Right renal cortex interstitium (tissue), 3 donors: Measurements from ENCODE around the gene ZDHHC12. TPM values are rescaled to one million over a fixed set of nuclear protein-coding genes. Genes with fewer than 3 reads are reported as not detected.
A peak's percentile ranks its signal among the peaks of the same experiment; 100 is the strongest.

Experiments used
- DNase-seq, 3 donors: peaks; one replicate each; pipeline ENCODE4 v3.0.0-alpha.2; 2013; ENCODE audit warnings: low read depth in 3 of 3, low spot score in 2 of 3
- polyA plus RNA-seq, 3 donors: library from polyadenylated mRNA; unstranded; fragments of 120-200 nt; gene quantifications; one replicate each; pipeline ENCODE4 v1.2.1, GENCODE V29; 2013; ENCODE audit not compliant: insufficient read length in 3 of 3

The ZDHHC12 gene, protein sequence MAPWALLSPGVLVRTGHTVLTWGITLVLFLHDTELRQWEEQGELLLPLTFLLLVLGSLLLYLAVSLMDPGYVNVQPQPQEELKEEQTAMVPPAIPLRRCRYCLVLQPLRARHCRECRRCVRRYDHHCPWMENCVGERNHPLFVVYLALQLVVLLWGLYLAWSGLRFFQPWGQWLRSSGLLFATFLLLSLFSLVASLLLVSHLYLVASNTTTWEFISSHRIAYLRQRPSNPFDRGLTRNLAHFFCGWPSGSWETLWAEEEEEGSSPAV
- 10 to 100 TPM; 14.4 to 19.5 (median 17.0) TPM for polyA plus RNA-seq

DNA sequence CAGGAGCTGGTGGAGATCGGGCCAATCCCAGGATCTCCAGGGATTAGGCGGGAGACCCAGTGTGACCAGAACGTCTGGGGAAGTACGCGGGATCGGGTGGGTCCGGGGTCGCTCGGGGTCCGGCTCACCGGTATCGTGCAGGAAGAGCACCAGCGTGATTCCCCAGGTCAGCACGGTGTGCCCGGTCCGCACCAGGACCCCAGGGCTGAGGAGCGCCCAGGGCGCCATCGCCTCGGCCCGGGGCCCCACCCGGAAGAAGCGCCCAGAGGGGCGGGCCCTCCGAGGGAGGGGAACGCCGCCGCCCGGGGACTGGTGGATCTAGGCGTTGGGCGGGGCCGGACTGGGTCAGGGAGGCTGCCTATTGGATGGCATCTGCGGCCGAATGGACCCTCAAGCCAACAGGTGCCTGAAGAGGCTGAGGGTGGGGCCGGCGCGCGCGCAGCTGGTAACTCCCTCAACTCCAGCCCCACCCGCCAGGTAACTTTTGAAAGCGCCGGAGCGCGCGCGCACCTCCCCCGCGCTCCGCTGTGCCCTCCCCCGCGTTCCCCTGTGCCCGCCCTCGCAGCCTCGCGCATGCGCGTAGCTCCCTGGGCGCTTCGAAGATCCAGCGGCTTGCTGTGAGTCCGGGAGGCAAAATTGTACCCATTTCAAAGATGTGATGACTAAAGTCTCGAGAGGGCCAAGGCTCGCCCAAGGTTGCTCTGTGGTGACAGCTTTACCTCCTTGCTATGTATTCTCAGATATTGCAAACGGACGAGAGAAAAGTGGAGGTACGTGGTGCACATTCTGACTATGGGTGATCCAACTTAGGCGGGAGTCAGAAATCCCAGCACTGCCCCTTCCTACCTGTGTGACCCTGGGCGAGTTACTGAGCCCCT lies at the start of gene ZDHHC12:
TSS of gene ZDHHC12 (minus strand) at position 262 of the 878 bp plus-strand sequence. CDS start at position 228, 34 bp downstream.
- peak; percentile 65 to 83 (median 74) for DNase-seq

DNA sequence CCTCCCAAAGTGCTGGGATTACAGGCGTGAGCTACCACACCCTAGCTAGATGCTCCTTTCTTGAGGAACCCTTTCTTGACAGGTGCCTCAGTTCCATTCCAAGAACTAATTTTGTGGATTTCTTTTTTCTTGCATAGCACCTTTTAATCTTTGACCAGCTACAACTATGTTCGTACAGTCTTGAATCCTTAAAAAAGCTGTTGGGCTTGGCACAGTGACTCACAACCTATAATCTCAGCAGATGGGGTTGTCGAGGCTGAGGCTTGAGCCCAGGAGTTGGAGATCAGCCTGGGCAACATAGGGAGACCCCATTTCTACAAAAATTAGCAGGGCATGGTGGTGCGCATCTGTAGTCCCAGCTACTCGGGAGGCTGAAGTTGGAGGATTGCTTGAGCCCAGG lies 49.1 kb upstream of the ZDHHC12 start:
- no peak for DNase-seq

DNA sequence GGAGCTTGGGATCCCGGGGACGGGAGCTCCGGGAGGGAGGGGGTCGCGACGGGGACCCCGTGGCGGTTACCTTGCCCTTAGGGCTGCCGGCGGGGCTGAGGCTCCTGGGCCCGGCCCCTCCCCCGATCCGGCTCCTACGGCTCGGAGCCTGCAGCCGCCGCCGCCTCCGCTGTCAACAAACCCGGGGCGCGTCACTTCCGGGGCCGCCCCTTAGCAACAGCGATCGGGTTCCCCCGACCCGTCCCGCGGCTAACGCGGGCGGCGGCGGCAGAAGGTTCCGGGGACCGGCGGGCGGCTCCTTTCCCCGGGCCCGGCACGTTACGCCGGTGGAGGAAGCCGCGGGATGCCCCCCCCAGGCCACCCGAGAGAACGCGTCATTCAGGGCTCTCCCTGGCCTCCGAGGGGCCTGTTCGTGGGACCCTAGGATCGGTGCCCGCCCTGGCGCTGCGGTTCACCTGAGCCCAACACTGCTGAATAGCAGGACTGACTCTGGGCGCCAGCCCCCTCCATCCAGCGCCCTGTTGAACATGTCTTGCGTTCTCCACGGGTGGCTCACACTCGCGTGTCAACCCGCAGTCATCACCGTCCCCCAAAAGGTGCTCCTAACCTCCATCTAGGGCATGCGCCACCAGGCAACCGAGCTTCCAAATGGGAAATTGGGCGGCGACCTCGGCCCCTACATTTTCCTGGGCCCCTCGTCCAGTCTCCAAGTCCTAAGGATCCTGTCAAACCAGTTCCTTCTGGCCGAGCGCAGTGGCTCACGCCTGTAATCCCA lies 48.0 kb upstream of the ZDHHC12 start, which contains the start of gene ZER1:
TSS of gene ZER1 (minus strand) at position 183 of the 775 bp plus-strand sequence. CDS start 16,362 bp downstream, outside the sequence.
- peak in 2 of 3 donors; percentile 77 to 78 for DNase-seq

DNA sequence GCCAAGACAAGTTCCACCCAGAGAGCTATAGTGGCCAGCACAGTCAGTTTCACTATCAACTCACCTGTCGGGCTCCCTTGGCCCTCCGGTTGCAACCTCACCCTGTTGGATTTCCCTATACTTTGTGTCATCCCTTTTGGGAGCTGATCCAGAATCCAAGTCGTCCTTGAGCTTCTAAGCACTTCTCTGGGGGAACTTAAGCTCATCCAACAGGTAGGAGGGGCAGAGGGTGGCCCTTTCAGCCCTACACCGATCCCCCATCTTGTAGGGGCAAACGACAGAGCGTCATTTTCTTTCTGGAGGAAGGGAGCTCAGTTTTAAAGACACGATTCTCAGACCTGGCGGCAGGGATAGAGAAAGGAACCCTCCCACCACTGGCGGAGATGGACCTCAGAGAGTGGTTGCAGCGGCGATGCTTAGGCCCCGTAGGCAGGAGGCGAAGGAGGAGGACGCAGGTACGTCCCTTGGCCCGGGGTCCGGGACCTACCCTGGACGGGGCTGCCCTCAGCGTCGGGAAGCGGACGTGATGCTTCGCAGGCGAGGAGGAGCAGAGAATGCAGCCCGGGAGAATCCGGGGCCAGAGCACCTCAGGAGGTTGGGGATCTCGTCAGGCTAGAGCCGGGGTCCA lies 47.3 kb upstream of the ZDHHC12 start:
- no peak for DNase-seq

DNA sequence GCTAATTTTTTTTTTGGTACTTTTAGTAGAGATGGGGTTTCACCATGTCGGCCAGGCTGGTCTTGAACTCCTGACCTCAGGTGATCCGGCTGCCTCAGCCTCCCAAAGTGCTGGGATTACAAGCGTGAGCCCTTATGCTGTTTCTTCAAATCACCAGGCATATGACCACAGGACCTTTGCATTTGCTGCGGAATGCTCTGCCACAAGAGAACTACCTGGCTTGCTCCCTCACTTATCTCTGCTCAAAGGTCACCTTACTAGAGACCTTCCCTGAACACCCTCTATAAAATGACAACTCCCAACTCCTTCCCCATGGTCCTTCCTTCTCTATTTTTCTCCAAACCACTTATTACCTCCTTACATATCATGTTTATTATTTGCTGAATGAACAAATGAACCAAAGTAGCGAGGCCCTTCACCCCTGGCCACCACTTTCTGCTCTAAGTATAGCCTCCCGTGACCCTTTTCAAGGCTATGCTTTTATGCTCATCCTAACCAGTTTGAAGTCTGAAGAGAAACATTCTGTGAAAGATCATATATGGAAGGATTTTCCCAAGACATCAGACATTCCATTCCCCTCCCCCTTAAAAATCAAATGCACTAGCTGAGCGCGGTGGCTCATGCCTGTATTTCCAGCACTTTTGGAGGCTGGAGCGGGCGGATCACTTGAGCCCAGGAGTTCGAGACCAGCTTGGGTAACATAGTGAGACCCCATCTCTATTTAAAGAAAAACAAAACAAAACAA lies 46.5 kb upstream of the ZDHHC12 start:
- no peak for DNase-seq

DNA sequence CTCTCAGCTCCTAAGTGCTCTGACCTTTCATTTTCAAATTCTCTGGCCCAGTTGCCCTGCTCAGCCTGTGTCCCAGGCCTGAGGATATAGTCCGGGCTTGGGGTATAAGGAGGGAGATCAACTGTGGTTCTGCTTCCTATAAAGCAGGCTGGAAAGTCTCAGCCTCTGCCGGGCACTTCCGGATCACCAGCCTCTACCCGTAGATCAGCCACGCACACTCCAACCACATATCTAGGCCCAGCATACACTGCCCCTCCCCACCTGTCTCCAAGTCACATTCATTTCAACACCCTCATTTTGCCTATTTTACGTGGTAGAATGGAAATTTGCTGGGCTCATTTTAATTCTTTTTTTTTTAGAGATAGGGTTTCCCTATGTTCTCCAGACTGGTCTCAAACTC lies 44.7 kb upstream of the ZDHHC12 start:
- no peak for DNase-seq

DNA sequence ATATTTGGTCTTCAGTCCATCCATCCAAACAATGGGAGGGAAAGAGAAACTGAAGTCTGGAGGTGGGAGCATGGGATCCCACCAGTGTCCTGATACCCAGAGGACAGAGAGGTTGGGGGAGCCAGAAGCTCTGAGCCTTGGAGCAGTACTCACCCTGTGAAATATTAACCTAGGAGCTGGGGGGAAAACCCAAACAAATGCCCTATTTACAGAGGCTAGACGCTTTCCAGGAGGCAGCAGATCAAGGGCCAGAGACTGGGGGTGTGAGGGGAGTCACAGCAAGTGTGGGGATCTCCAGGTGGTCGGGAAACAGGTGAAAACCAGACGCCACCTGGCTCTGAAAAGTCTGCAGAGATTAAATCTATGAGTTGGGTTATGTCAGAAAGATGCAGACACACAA lies 41.6 kb upstream of the ZDHHC12 start:
- DNase-seq, result no peak

DNA sequence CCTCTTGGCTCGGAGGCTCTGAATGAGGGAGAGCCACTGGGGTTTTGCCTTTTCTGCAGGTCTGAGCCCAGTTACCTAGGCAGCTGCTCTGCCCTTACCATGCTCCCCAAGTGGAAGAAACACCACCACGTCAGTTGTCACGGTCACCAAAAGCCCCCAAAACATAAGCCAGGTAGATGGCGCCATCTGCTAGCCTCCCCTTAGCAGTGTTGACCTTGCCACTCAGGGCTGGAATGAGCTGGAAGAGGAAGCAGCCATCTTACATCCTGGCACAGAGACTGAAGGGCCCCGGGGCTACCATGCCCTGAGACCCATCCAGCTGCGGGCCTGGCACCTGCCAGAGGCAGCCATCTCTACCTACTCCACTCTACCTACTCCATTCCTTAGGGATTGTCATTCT lies 40.4 kb upstream of the ZDHHC12 start:
- no peak for DNase-seq

DNA sequence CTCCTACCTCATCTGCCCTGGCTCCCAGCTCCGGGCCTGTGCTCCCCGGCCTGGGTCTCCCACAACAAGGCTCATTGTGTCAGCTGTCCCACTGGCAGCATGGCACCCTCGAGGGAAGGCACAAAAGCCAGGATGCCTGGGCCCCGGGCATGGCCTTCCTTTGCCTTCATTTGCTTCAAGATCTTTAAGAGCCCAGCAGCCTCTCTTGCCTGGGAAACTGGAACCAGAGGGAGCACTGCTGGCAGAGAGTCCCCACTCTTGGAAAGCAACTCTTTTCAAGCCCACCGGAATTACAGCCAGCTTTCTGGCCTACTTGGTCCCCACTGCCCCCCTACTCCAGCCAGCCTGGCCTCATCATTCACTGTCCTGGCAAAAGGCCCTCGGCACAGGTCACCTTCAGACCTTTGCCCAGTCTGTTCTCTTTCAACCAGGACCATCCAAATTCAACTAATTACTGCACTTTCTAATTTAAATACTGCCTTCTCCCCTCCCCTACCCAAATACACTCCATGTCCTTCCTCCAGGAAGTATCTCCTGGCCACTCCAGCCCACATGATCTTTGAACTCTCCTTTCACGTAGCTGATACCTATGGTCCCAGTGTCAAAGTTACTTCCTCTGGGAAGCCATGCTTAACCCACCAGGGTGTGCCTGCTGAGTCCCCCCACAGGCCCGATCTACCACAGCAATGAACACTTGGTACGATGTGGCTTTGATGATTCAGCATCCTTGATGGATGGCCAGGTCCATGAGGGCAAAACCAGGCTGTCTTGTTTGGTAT lies 38.9 kb upstream of the ZDHHC12 start:
- DNase-seq, result no peak

DNA sequence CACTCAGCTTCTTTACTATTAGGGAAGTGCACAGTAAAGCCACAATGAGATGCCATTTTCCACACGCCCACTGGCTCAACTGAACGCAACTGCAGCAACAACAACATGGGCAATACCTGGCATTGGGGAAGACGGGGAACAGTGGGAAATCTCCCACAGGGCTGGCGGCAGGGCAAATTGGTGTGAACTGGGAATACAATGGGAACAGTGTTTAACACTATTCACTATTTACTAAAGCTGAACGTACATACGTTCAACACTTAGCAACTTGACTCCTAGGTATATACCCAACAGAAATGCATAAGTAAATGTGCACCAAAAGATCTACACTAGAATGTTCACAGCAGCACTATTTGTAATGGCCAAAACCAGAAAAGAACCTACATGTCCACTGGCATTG lies 33.7 kb upstream of the ZDHHC12 start:
- DNase-seq, result no peak

DNA sequence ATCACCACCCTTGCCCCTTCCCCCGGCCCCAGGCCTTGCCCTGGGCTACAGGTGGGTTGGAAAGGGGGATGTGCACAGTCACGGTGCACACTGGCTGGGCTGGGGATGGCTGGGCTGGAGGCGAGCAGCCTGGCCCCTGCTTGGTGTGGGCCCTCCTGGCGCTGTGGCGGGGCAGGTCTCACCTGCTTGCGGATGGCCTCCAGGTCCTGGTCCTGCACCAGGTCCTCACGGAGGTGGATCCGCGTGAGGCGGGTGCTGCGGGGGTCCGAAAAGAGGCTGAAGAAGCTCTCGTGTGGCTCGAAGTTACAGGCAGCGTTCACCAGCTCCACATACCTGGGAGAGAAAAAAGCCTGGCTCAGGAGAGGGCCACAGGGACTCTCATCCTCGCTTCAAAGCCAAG lies 29.7 kb upstream of the ZDHHC12 start:
- DNase-seq, result no peak

DNA sequence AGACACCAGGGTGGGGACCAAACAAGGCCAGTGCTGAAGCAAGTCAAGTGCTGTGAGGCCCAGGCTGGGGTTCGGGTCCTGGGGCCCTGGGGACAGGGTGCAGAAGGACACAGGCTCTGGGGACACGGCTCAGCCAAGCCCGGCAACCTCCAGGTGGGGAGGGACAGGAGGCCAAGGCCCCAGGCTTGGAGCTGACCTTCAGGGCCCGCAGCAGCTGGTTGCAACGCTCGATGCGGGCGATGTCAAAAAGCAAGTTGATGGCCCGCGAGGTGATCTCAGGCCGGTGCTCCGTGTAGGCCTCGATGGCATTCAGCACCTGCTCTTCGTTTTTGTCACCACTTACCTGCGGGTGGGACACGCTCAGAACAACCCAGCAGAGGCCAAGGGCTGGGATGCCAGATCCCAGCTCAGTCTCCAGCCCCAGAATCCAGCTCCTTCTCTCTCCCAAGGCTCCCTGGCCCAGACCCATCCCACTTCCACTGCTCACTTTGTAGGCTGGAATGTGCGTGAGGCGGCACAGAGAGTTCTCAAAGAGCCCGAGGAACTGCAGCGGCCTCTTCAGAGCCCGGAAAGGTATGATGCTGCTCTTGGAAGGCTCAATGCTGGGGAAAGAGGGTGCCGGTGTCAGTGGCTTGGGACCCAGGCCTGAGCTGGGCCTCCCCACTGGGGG lies 27.1 kb upstream of the ZDHHC12 start:
- DNase-seq, result no peak

DNA sequence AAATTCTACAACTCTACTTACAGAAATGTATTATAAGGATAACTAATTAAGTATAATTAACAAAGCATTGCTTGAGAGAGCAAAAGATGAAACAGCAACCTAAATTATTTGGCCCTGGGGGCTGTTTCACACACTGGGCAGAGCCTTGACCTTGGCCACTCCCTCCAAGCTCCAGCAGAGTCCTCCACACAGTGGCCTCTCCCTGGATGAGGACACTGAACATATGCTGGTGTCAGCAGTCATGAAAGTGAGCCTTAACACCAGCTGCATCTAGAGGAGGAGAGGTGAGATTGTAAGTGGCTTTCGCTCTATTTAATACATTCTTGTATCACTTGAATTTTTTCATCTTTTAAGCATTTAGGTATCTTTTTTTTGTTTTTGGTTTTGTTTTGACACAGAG lies 23.3 kb upstream of the ZDHHC12 start:
- no peak for DNase-seq

DNA sequence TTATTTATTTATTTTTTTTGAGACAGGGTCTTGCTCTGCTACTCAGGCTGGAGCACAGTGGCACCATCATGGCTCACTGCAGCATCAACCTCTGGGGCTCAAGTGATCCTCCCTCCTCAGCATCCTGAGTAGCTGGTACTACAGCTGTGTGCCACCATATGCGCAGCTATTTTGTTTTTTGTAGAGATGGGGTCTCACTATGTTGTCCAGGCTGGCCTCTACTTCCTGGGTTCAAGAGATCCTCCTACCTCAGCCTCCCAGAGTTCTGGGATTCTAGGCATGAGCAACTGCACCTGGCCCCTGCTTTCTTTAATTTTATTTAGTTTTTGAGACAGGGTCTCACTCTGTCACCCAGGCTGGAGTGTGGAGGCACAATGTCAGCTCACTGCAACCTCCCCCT lies 19.5 kb upstream of the ZDHHC12 start:
- no peak for DNase-seq

DNA sequence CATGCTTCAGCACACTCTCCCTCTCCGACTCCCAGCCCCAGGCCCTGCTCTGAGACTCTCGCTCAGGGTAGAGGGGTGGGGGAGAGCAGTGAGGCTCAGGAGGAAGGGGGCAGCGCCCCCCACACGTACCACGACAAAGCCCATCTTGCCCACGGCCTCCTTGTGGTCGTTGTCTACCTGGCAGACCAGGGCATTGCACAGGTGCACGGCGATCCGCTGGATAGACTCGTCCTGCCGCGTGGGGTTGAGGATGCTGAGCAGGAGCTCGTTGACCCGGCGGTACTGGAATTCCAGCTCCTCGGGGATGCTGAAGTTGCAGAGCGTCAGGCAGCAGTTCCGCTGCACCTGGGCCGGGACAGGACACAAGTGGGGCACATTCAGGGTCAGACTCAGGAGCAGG lies 18.5 kb upstream of the ZDHHC12 start:
- no peak for DNase-seq

DNA sequence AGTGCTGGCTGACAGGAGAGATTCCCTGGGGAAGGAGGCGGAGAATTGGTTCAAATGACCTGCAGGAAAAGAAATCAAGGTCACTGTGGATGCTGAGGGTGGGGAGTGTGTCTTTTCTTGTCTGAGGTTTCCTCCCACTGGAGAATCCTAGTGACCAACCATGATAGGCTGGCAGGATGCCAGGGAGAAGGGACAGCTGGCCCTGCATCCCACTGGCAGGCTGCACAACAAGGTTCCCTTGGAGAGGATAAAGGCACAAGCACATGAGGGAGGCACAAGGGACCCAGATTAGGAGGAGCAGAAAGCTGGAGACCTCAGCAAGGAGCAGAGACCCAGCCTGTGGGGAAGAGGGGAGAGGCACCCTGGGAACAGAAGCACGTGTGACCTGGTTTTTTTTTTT lies 11.4 kb upstream of the ZDHHC12 start:
- no peak for DNase-seq

DNA sequence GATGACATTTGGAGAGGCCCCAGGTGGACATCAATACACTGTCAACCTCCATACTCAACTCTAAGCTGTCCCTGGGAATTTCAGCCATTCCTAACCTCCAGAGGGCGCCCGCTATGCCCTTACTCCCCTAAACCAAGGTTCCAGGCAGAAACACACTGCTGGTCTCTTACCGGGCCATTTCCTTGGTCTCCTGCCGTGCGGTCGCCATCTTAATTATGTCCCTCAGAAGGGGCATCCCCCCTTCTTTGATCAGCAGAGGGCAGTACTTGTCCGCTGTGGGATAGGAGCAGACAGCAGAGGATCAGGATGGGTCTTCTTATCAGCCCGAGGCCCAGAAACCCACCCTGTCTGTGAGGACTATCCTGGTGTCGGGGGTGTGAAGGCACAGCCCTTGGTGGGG lies 9.3 kb upstream of the ZDHHC12 start:
- DNase-seq, result peak; percentile 52 to 62 (median 58)

DNA sequence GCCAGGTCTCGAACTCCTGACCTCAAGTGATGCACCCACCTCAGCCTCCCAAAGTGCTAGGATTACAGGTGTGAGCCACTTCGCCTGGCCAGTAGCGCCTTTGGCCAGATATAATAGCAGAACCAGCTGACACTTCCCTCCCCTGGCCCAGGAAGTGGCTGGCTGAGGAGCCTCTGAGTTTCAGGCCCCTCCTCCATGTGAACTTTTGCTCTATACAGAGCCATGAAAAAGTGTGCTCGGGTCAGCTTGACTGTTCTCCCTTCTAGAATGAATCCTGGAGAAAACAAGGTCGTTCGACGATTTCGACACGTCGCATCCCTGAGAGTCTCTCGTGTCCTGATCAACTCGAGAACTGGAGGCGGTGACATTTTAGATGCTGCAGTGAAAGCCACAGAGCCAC lies 8.6 kb upstream of the ZDHHC12 start:
- DNase-seq, result no peak

DNA sequence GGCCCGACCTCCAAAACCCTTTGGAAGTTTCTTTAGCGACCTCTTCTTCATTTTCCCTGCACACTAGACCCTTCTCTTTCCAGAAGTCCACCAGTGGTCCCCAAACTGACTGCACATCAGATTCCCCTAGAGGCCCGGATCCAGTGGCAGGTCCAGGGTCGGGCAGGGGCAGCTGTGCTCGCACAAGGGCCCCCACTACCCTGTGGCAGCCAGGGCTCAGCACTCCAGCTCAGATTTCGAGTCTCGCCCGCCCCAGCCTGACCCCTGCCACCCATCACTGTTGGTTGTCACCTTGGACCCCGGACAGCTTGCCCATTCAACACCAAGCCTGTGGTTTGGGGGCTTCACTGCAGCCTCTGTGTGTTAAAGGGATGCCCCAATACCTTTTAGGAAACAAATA lies 7.8 kb upstream of the ZDHHC12 start:
- DNase-seq, result no peak
